ENCODE measurements around the gene BICRAL. TPM values are rescaled to one million over a fixed set of nuclear protein-coding genes. Genes with fewer than 3 reads are reported as not detected.
"Not testable (repeated sequence)": the region's sequence is repeated elsewhere in the genome, so short reads cannot be mapped to it uniquely, and the experiment has no call there.

Gene BICRAL
- total and polyA plus RNA-seq, 2 experiments from 2014 or later = 2.5 to 5.4 TPM

DNA sequence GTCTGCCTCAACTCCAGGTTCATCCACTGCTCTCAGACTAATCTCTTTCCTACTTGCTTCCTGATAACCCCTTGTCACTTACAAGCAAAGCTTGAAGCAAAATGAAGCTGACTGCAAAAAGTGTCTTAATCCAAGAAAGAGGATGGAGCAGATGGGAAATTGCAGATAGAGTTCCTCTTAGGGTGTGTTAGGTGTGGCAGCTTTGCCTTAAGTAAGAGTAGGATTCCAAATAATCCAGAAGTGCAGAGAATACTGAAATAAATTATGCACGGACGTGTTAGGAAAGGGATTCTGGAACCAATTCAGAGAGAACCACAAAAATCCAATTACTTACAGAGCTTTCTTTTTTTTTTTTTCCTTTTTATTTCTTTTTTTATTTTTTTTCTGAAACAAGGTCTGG is 91.5 kb downstream of the BICRAL start:
- no peak for DNase-seq
- no peak overlapping the region for H3K9ac ChIP-seq
- peaks cover 9% of the 10 kb centered on the region; the same call in 1 of the 2 replicates for H3F3A ChIP-seq (ENCODE audit: insufficient read depth)
- no peaks in the 10 kb centered on the region for H4K20me1 ChIP-seq (ENCODE audit: insufficient read depth)
- no peak overlapping the region for H3K4me3 ChIP-seq
- no peak overlapping the region for H3K4me2 ChIP-seq (ENCODE audit: unreplicated experiment)
- no peaks in the 10 kb centered on the region for H3K27me3 ChIP-seq (replicated peaks; ENCODE audit: insufficient read depth)
- no peaks in the 10 kb centered on the region for H3K79me2 ChIP-seq (ENCODE audit: insufficient read depth)
- TF ChIP-seq EZH2phosphoT487 (IDR thresholded peaks at IDR 0.05; ENCODE audit: insufficient read depth, low read depth) (no peak), EZH2 (IDR thresholded peaks at IDR 0.05; ENCODE audit: insufficient read depth, poor library complexity, severe bottlenecking) (no peak)
- in situ Hi-C loops (cut with MboI) = loop anchor here (10.0 kb wide), 1 partner anchor 209 kb away; no protein-coding TSS in a partner anchor
- H3K4me1 ChIP-seq (ENCODE audit: insufficient read depth) = no peaks in the 10 kb centered on the region
- 4 to 27% methylated on average over 2 of the region's 2 CpGs for WGBS, 2 experiments (ENCODE audit: low coverage in 1 of 2, low lambda C conversion rate in 2 of 2, missing lambda C conversion rate in 2 of 2)
- no peaks in the 10 kb centered on the region for H3K9me2 ChIP-seq (ENCODE audit: insufficient read depth)
- H3K36me3 ChIP-seq (ENCODE audit: low read depth) = no peaks in the 10 kb centered on the region; the same call in 1 of the 2 replicates
- H3K27ac ChIP-seq = no peak overlapping the region
- no peaks in the 10 kb centered on the region for H3K9me3 ChIP-seq (ENCODE audit: low read depth)
- no peak overlapping the region for H2AFZ ChIP-seq

DNA sequence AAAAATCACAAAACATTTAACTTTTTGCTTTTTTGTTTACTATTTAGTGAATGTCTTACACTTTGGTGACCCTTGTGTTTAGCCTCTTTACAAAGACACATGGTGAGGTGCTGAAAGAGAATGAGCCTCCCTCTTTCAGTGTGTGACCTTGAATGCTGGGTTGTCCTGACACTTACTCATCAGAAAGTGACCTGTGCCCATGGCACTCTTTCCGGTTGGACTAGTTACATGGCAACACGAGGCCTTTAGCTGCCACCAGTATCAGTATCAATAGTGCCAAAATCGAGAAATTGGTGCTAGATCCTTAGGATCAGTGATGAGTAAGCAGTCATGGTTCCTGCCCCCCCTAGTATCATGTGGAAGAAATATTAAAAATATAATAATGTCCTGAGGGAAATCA is 95.8 kb downstream of the BICRAL start:
- H3K27me3 ChIP-seq (replicated peaks; ENCODE audit: insufficient read depth) = no peaks in the 10 kb centered on the region
- peaks cover 9% of the 10 kb centered on the region; the same call in 1 of the 2 replicates for H3F3A ChIP-seq (ENCODE audit: insufficient read depth)
- H3K4me1 ChIP-seq (ENCODE audit: insufficient read depth) = peaks cover 13% of the 10 kb centered on the region; the same call in 1 of the 2 replicates
- peaks cover 6% of the 10 kb centered on the region for H3K36me3 ChIP-seq (ENCODE audit: low read depth)
- H3K4me3 ChIP-seq = no peak overlapping the region
- 38 to 40% methylated on average over 3 of the region's 3 CpGs for whole genome bisulfite sequencing, 2 experiments (ENCODE audit: low coverage in 1 of 2, low lambda C conversion rate in 2 of 2, missing lambda C conversion rate in 2 of 2)
- H3K9me2 ChIP-seq (ENCODE audit: insufficient read depth) = no peaks in the 10 kb centered on the region
- H3K79me2 ChIP-seq (ENCODE audit: insufficient read depth) = peaks cover 29% of the 10 kb centered on the region
- H2AFZ ChIP-seq = peak overlapping the region; percentile 84
- TF ChIP-seq EZH2 (IDR thresholded peaks at IDR 0.05; ENCODE audit: insufficient read depth, poor library complexity, severe bottlenecking) (no peak), EZH2phosphoT487 (IDR thresholded peaks at IDR 0.05; ENCODE audit: insufficient read depth, low read depth) (no peak)
- H3K9ac ChIP-seq = 0 out of 2 replicates have a peak overlapping the region, but pooled peaks have one; percentile 13
- DNase-seq = peak; percentile 18
- no peak overlapping the region for H3K4me2 ChIP-seq (ENCODE audit: unreplicated experiment)
- no peaks in the 10 kb centered on the region for H3K9me3 ChIP-seq (ENCODE audit: low read depth)
- H3K27ac ChIP-seq = peak overlapping the region; percentile 34; the same call in 1 of the 2 replicates
- H4K20me1 ChIP-seq (ENCODE audit: insufficient read depth) = no peaks in the 10 kb centered on the region
- in situ Hi-C loops (cut with MboI) = loop anchor here (10.0 kb wide), 1 partner anchor 213 kb away; no protein-coding TSS in a partner anchor

DNA sequence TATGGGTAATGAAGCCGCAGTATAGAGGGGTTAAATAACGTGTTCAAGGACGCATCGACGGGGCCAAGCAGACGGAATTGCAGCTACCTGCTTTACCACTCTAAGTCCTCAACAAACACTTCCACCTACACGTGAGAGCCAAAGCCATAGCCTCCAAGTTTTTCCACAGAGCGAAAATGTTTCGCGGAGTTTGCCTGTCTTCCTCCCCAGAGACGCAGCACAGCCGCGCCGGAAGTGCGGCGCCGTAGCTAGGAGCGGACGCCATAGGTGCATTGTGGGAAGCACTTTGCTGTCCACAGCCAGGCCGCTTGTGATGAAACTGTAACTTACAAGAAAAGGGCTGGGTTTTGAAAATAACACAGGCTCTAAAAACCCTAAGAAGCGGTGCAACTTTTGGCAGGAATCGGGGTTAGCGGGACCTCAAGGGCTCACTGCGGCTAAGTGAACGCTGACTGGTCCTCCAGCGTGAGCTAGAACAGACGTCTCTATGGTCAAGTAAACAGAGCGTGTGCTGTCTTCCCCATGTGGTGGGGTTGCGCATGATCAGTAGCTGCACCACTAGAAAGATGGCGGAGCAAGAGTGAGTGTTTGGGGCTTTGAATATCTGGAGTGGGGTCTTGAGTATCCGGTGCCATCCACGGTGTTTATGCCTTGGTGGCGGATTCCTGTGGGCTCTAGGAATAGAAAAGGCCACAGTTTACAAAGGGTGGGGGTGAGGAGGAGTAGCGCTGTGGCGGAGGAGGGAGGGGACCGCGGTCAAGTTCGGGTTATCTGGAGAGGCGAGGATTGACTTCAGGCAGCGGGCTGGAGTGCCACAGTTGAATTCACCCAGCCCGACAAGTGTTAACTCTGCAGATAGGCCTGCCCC is 97.8 kb downstream of the BICRAL start, which contains the start of gene RPL7L1:
Gene RPL7L1 (plus strand): TSS at position 245 of the 868 bp plus-strand sequence. CDS start 295 bp downstream, at position 540.
- TF ChIP-seq EZH2phosphoT487 (IDR thresholded peaks at IDR 0.05; ENCODE audit: insufficient read depth, low read depth) (no peak), EZH2 (IDR thresholded peaks at IDR 0.05; ENCODE audit: insufficient read depth, poor library complexity, severe bottlenecking) (no peak)
- H3K27ac ChIP-seq = peak within 1 kb of the TSS; percentile 93
- H3K4me1 ChIP-seq (ENCODE audit: insufficient read depth) = peaks cover 13% of the 10 kb centered on the region; the same call in 1 of the 2 replicates
- H3K9me3 ChIP-seq (ENCODE audit: low read depth) = no peaks in the 10 kb centered on the region
- H3K27me3 ChIP-seq (replicated peaks; ENCODE audit: insufficient read depth) = no peaks in the 10 kb centered on the region
- peaks cover 21% of the 10 kb centered on the region for H3F3A ChIP-seq (ENCODE audit: insufficient read depth)
- H3K36me3 ChIP-seq (ENCODE audit: low read depth) = peaks cover 24% of the 10 kb centered on the region
- H3K9ac ChIP-seq = peak within 1 kb of the TSS; percentile 98
- H2AFZ ChIP-seq = peak within 1 kb of the TSS; percentile 97
- H3K4me2 ChIP-seq (ENCODE audit: unreplicated experiment) = peak within 1 kb of the TSS; percentile 93
- peaks cover 49% of the 10 kb centered on the region for H3K79me2 ChIP-seq (ENCODE audit: insufficient read depth)
- peak within 1 kb of the TSS; percentile 96 for H3K4me3 ChIP-seq
- peak; percentile 91 for DNase-seq
- no peaks in the 10 kb centered on the region for H3K9me2 ChIP-seq (ENCODE audit: insufficient read depth)
- WGBS, 2 experiments (ENCODE audit: low coverage in 1 of 2, low lambda C conversion rate in 2 of 2, missing lambda C conversion rate in 2 of 2) = 1 to 2% methylated on average over 40 to 41 of the region's 41 CpGs
- in situ Hi-C loops (cut with MboI) = loop anchor here (10.0 kb wide), 1 partner anchor 215 kb away; no protein-coding TSS in a partner anchor
- no peaks in the 10 kb centered on the region for H4K20me1 ChIP-seq (ENCODE audit: insufficient read depth)

DNA sequence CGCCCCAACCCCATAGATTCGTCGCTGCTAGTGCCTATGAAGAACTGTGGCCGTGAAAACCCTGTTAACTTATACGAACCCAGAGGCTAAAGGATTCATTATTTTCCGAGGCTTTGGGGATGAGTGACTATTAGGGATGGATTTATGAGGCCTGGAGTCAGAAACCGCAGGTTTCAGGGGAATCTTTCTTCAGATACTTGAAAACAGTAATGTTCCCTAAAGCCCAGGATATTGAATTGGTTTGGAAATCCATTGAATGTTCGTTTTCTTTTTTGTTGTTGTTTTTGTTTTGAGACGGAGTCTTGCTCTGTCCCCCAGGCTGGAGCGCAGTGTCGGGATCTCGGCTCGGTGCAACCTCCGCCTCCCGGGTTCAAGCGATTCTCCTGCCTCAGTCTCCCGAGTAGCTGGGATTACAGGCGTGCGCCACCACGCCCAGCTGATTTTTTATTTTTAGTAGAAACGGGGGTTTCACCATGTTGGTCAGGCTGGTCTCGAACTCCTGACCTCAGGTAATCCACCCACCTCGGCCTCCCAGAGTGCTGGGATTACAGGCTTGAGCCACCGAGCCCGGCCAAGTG is 98.5 kb downstream of the BICRAL start:
- Histone ChIP-seq H3K36me3 (ENCODE audit: low read depth) (peaks cover 32% of the 10 kb centered on the region), H3K9ac (peak overlapping the region; percentile 98), H3K79me2 (ENCODE audit: insufficient read depth) (peaks cover 54% of the 10 kb centered on the region), H3K4me1 (ENCODE audit: insufficient read depth) (peaks cover 13% of the 10 kb centered on the region; the same call in 1 of the 2 replicates), H2AFZ (peak overlapping the region; percentile 97), H3K27ac (peak overlapping the region; percentile 93), H3F3A (ENCODE audit: insufficient read depth) (peaks cover 28% of the 10 kb centered on the region), H3K4me2 (ENCODE audit: unreplicated experiment) (peak overlapping the region; percentile 93), H3K4me3 (peak overlapping the region; percentile 96)
- H4K20me1 ChIP-seq (ENCODE audit: insufficient read depth); in situ Hi-C loops (cut with MboI); H3K9me2 ChIP-seq (ENCODE audit: insufficient read depth); H3K9me3 ChIP-seq (ENCODE audit: low read depth); H3K27me3 ChIP-seq (replicated peaks; ENCODE audit: insufficient read depth); DNase-seq: not testable (repeated sequence)
- 8 to 12% methylated on average over 25 of the region's 25 CpGs for WGBS, 2 experiments (ENCODE audit: low coverage in 1 of 2, low lambda C conversion rate in 2 of 2, missing lambda C conversion rate in 2 of 2)

DNA sequence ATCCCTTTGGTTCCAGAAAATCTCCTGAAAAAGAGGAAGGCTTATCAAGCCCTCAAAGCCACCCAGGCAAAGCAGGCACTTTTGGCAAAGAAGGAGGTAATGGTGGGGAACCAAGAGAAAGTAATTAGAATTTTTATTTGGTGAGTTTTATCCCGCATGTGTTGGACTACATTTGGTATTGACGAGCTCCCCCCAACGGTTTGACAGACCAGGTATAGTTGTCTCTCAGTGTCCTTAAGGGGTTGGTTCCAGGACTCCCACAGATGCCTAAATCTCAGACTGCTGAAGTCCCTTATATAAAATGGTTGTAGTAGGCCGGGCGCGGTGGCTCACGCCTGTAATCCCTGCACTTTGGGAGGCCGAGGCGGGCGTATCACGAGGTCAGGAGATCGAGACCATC is 99.0 kb downstream of the BICRAL start:
- not testable (repeated sequence) for H3K9me2 ChIP-seq (ENCODE audit: insufficient read depth)
- peak overlapping the region; percentile 93; the same call in 1 of the 2 replicates for H3K27ac ChIP-seq

More for the DNA sequence above, 99.0 kb downstream of the BICRAL start:
- Histone ChIP-seq H3K9ac (peak overlapping the region; percentile 98), H3K4me2 (ENCODE audit: unreplicated experiment) (peak overlapping the region; percentile 93), H3F3A (ENCODE audit: insufficient read depth) (peaks cover 33% of the 10 kb centered on the region), H3K36me3 (ENCODE audit: low read depth) (peaks cover 37% of the 10 kb centered on the region), H3K79me2 (ENCODE audit: insufficient read depth) (peaks cover 59% of the 10 kb centered on the region), H3K4me3 (peak overlapping the region; percentile 96), H3K4me1 (ENCODE audit: insufficient read depth) (peaks cover 13% of the 10 kb centered on the region; the same call in 1 of the 2 replicates)
- DNase-seq; H2AFZ ChIP-seq; H3K9me3 ChIP-seq (ENCODE audit: low read depth); H4K20me1 ChIP-seq (ENCODE audit: insufficient read depth); H3K27me3 ChIP-seq (replicated peaks; ENCODE audit: insufficient read depth); in situ Hi-C loops (cut with MboI): not testable (repeated sequence)
- WGBS, 2 experiments (ENCODE audit: low coverage in 1 of 2, low lambda C conversion rate in 2 of 2, missing lambda C conversion rate in 2 of 2) = 77 to 78% methylated on average over 11 to 12 of the region's 12 CpGs
